ENCODE data around the gene FAR2.
"Not testable (repeated sequence)": the region's sequence is repeated elsewhere in the genome, so short reads cannot be mapped to it uniquely, and the experiment has no call there.

The FAR2 gene

DNA sequence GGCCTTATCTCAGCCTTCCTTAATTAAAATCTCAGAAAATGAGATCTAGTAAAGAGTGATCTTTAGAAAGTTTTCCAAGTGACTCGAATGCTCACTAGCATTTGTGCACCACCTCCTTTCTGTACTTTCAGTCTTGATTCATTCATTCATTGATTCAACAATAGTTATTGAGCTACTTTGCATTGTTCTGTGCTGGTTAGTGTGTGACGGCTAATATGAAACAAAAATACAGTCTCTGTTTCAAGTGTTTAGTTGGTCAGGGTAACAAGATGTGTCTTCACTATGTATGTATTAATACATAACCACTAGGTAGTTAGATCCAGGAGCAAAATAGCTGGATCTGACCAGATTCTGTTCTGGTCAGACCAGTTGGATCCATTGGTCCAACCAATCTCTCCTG lies 100.9 kb downstream of the FAR2 start:
- Mint-ChIP-seq H3K36me3 (ENCODE audit: low read depth) (no peaks in the 10 kb centered on the region), H3K9me3 (no peaks in the 10 kb centered on the region), H3K4me1 (ENCODE audit: low read depth) (no peaks in the 10 kb centered on the region), H3K27ac (no peak overlapping the region), H3K4me3 (no peak overlapping the region), H3K27me3 (no peaks in the 10 kb centered on the region)

DNA sequence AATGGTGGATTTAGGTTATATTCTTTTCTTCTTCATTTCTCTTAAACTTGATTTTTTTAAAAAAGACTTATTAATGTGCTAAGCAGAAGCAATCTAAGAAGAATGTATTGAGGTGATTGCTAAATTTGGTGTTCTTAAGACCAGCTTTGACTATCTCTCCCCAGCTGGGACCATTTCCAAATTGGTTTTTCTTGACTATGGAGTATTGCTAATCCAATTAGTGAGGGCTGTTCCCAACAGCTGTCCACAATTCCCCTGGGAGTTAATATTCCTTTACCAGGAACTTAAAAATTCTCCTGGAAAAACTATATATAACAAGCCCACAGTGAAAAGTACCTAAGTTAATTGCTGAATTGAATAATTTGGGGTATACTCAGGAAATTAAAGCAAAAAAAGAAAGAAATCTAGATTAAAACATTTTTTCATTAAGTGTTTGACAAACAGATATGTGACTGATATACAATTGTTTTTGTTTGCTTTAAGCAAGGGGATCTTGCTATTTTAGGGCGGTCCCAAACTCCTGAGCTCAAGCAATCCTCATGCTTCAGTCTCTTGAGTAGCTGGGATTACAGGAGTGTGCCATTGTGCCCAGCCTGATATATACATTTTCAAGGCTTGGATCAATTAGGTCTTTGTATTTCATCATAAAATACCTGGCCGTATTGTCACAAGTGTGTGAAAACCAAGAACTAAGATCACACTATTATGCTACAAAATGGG lies 105.0 kb downstream of the FAR2 start:
- H3K27ac Mint-ChIP-seq = no peak overlapping the region
- no peaks in the 10 kb centered on the region for H3K36me3 Mint-ChIP-seq (ENCODE audit: low read depth)
- H3K4me1 Mint-ChIP-seq (ENCODE audit: low read depth) = no peaks in the 10 kb centered on the region
- no peak overlapping the region for H3K4me3 Mint-ChIP-seq
- H3K27me3 Mint-ChIP-seq = no peaks in the 10 kb centered on the region
- H3K9me3 Mint-ChIP-seq = no peaks in the 10 kb centered on the region

DNA sequence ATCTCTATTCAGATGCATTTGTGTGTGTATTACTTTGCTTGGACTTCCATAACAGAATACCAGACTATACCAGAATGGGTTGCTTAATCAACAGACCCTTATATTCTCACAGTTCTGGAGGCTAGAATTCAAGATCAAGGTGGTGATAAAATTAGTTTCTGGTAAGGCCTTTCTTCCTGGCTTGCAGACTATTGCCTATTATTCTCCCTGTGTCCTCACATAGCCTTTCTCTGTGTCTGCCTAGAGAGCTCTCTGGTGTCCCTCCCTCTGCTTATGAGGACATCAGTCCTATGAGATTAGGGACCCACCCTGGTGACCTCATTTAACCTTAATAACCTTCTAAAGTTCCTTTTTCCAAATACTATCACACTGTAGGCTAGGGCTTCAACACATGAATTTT lies 106.0 kb downstream of the FAR2 start:
- Mint-ChIP-seq H3K27me3 (no peaks in the 10 kb centered on the region), H3K9me3 (no peaks in the 10 kb centered on the region), H3K4me3 (no peak overlapping the region), H3K27ac (no peak overlapping the region), H3K36me3 (ENCODE audit: low read depth) (no peaks in the 10 kb centered on the region), H3K4me1 (ENCODE audit: low read depth) (no peaks in the 10 kb centered on the region)

DNA sequence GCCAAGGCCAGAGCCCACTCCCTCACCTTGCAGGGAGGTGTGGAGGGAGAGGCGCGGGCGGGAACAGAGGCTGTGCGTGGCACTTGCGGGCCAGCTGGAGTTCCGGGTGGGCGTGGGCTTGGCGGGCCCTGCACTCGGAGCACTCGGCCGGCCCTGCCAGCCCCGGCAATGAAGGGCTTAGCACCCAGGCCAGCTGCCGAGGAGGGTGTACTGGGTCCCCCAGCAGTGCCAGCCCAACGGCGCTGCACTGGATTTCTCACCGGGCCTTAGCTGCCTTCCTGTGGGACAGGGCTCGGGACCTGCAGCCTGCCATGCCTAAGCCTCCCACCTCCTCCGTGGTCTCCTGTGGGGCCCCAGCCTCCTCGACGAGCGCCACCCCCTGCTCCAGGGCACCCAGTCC lies 107.5 kb downstream of the FAR2 start:
- H3K27me3 Mint-ChIP-seq = no peaks in the 10 kb centered on the region
- peaks cover 4% of the 10 kb centered on the region for H3K36me3 Mint-ChIP-seq (ENCODE audit: low read depth)
- peaks cover 9% of the 10 kb centered on the region for H3K9me3 Mint-ChIP-seq
- H3K4me3 Mint-ChIP-seq = no peak overlapping the region
- H3K27ac Mint-ChIP-seq = no peak overlapping the region
- H3K4me1 Mint-ChIP-seq (ENCODE audit: low read depth) = no peaks in the 10 kb centered on the region

DNA sequence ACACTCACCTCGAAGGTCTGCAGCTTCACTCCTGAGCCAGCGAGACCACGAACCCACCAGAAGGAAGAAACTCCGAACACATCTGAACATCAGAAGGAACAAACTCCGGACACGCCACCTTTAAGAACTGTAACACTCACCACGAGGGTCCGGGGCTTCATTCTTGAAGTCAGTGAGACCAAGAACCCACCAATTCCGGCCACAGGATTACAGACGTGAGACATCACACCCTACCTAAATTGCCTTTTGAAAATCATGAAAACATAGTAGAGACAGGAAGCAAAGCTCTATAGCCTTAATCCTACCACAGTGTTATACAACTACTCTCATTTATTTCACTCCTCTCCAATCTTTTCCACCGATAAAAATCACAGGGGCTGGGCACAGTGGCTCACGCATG lies 108.6 kb downstream of the FAR2 start:
- peaks cover 11% of the 10 kb centered on the region for H3K9me3 Mint-ChIP-seq
- not testable (repeated sequence) for H3K36me3 Mint-ChIP-seq (ENCODE audit: low read depth); H3K27me3 Mint-ChIP-seq; H3K4me3 Mint-ChIP-seq; H3K27ac Mint-ChIP-seq; H3K4me1 Mint-ChIP-seq (ENCODE audit: low read depth)

DNA sequence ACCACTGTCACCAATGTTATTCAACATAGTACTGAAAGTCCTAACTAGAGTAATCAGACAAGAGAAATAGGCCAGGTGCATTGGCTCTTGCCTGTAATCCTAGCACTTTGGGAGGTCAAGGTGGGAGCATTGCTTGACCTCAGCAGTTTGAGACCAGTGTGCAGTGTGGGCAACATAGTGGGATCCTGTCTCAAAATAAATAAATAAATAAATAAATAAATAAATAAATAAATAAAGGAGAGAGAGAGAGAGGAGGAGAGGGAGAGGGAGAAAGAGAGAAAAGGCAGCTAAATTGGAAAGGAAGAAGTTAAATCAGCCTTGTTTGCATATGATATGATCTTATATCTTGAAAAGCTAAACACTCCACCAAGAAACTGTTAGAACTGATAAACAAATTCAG lies 115.3 kb downstream of the FAR2 start:
- no peak overlapping the region for H3K4me3 Mint-ChIP-seq
- H3K9me3 Mint-ChIP-seq = peaks cover 21% of the 10 kb centered on the region
- no peaks in the 10 kb centered on the region for H3K4me1 Mint-ChIP-seq (ENCODE audit: low read depth)
- H3K27ac Mint-ChIP-seq = no peak overlapping the region
- peaks cover 4% of the 10 kb centered on the region for H3K27me3 Mint-ChIP-seq
- H3K36me3 Mint-ChIP-seq (ENCODE audit: low read depth) = peaks cover 4% of the 10 kb centered on the region

DNA sequence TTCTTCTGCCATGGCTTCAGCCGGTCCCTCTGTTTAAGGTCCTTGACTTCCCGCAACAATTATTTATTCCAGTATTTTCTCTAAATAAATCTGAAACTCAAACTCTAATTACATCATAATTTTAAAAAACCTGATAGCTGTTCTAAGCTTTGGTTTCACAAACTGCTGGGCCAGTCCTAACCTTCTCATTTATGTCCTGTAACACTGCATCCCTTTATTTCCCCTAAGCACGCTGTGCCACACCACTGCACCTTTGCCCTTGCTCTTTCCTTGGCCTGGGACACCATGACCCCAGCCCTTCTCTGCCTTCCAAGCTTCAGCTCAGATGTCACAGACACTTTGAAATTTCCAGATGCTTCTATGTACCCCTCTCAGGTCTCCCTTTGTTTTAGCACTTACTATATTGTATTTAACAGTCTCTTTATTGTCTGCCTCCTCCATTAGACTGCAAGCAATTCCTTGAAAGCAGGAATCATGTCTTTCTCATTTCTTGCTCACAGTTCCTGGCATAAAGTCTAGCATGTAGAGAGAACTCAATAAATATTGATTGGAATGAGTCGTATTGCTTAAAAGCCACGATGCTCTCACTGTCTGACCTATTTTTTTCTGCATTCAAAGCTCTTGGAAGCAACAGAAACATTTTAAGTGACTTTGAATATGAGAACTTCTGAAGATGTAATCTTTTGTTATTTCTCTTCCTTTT lies 120.8 kb downstream of the FAR2 start:
- H3K36me3 Mint-ChIP-seq (ENCODE audit: low read depth) = no peaks in the 10 kb centered on the region

DNA sequence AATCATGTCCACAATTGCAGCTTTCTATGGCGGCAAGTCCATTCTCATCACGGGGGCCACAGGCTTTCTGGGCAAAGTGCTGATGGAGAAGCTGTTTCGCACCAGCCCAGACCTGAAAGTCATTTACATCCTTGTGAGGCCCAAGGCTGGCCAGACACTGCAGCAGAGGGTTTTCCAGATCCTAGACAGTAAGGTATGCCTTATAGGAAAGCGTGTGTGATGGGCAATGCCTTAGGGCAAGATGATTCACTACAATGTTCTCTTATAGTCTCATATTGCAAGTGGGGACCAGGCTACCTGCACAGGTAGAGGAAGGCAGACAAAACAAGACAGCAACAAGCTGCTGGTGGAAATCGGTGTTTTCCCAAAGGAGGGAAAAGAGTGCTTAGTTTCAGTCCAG lies 121.4 kb downstream of the FAR2 start:
- H3K4me3 Mint-ChIP-seq = no peak overlapping the region
- no peaks in the 10 kb centered on the region for H3K4me1 Mint-ChIP-seq (ENCODE audit: low read depth)
- H3K36me3 Mint-ChIP-seq (ENCODE audit: low read depth) = peaks cover under 1% of the 10 kb centered on the region
- H3K27me3 Mint-ChIP-seq = no peaks in the 10 kb centered on the region
- H3K27ac Mint-ChIP-seq = no peak overlapping the region
- no peaks in the 10 kb centered on the region for H3K9me3 Mint-ChIP-seq

More for the DNA sequence above, 120.8 kb downstream of the FAR2 start:
- no peaks in the 10 kb centered on the region for H3K27me3 Mint-ChIP-seq
- no peaks in the 10 kb centered on the region for H3K9me3 Mint-ChIP-seq
- no peaks in the 10 kb centered on the region for H3K4me1 Mint-ChIP-seq (ENCODE audit: low read depth)
- no peak overlapping the region for H3K27ac Mint-ChIP-seq
- no peak overlapping the region for H3K4me3 Mint-ChIP-seq

DNA sequence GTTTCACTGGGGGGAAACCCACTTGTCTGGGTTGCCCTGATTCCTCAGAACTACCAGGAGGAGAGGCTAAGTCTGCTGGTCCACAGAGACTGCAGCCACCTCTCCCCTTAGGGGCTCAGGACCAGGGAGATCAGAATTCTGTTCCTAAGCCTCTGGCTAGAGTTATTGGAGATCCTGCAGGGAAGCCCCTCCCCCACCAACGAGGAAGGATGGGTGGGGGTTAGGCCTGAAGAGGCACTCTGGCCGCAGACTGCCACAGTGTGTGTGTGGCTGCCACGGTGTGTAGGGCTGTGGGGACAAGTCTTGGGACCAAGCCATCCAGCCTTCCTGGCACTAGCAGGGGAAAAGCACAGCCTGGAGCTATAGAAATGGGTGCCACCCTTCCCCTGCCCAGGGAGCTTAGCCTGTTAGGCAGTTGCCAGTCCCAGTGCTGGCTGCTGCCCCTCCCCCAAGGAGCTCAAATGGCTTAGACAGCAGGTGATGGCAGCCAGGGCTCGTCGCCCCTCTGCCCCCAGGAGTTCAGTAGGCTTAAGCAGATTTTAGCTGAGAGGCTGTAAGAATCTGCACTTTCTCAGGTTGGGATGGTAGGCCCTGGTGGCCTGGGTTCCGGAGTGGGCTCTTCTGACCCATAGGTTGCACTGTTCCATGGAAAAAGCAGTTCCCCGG lies 124.2 kb downstream of the FAR2 start:
- H3K4me3 Mint-ChIP-seq = no peak overlapping the region
- no peaks in the 10 kb centered on the region for H3K27me3 Mint-ChIP-seq
- H3K4me1 Mint-ChIP-seq (ENCODE audit: low read depth) = no peaks in the 10 kb centered on the region
- peaks cover 3% of the 10 kb centered on the region for H3K36me3 Mint-ChIP-seq (ENCODE audit: low read depth)
- no peaks in the 10 kb centered on the region for H3K9me3 Mint-ChIP-seq
- no peak overlapping the region for H3K27ac Mint-ChIP-seq

DNA sequence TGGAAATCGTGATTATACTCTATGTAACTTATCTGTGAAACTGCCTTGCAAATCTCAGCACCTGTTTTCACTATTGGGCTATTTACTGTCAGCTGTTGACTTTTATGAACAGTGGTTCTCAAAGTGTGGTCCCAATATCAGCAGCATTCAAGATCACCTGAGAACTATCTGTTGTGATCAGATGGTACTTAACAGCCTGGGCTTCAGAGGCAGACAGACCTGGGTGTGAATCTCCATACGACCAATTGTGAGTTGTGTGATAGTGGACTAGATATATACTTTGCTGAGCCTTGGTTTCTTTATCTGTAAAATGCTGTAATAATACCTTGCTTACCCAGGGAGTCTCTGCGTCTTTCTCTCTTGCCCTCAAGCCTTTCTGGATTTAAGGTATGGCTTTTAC lies 126.8 kb downstream of the FAR2 start:
- Mint-ChIP-seq H3K27ac (no peak overlapping the region), H3K36me3 (ENCODE audit: low read depth) (peaks cover 4% of the 10 kb centered on the region), H3K4me1 (ENCODE audit: low read depth) (no peaks in the 10 kb centered on the region), H3K9me3 (no peaks in the 10 kb centered on the region), H3K27me3 (no peaks in the 10 kb centered on the region), H3K4me3 (no peak overlapping the region)

DNA sequence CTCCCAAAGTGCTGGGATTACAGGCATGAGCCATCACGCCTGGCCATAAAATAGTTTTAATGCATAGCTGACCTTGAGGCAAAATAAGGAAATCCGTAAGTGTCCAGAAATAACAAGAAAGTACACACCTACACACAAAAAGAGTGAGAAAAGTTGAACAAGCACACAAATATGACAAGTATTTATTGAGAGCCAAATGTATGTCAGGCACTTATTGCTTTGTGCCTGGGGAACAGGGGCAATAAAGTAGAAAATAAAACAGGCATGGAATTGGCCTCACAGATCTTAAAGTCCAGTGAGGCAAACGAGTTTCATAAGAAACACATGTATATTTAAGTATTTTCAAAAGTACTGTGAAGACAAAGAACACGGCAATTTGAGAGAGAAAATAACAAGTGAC lies 128.2 kb downstream of the FAR2 start:
- H3K4me3 Mint-ChIP-seq = no peak overlapping the region

DNA sequence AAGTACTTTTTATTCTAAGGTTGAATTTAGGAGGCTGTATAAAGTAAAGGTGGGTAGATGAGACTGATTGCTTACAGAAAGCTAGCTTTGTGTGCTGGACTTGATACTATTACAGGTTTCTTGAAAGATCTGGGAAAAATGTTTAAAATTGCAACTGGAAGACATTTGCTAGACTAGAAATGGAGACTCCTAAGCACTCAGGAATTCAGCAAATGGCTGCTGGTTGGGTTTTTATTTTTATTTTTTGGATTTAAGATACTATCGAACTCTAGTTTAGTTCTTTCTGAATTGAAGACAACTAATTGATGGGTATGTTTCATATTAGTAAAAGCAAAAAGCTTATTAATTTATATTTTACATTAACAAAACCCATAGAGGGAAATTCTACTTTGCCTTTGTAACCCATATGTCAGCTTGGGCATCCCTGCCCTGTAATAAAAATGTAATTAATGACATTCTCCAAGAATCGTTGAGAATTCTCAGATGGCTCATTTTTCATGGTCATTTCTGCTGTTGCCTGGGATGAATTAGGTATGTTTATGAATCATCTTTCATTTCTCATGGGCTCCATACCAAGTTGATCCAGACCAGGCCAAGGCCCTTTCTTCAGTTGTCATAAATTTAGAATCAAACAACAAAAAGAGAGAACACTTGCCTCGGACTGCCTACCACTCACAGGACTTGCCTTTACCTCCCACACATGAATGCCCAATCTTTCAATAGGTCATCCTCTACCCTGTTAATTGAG lies 129.8 kb downstream of the FAR2 start:
- no peak overlapping the region for H3K27ac Mint-ChIP-seq
- H3K4me3 Mint-ChIP-seq = no peak overlapping the region
- peaks cover 10% of the 10 kb centered on the region for H3K36me3 Mint-ChIP-seq (ENCODE audit: low read depth)
- no peaks in the 10 kb centered on the region for H3K9me3 Mint-ChIP-seq
- peaks cover 7% of the 10 kb centered on the region for H3K4me1 Mint-ChIP-seq (ENCODE audit: low read depth)
- H3K27me3 Mint-ChIP-seq = no peaks in the 10 kb centered on the region

More for the DNA sequence above, 128.2 kb downstream of the FAR2 start:
- no peaks in the 10 kb centered on the region for H3K9me3 Mint-ChIP-seq
- H3K27ac Mint-ChIP-seq = no peak overlapping the region
- no peaks in the 10 kb centered on the region for H3K27me3 Mint-ChIP-seq
- H3K4me1 Mint-ChIP-seq (ENCODE audit: low read depth) = peaks cover 2% of the 10 kb centered on the region
- peaks cover 10% of the 10 kb centered on the region for H3K36me3 Mint-ChIP-seq (ENCODE audit: low read depth)

DNA sequence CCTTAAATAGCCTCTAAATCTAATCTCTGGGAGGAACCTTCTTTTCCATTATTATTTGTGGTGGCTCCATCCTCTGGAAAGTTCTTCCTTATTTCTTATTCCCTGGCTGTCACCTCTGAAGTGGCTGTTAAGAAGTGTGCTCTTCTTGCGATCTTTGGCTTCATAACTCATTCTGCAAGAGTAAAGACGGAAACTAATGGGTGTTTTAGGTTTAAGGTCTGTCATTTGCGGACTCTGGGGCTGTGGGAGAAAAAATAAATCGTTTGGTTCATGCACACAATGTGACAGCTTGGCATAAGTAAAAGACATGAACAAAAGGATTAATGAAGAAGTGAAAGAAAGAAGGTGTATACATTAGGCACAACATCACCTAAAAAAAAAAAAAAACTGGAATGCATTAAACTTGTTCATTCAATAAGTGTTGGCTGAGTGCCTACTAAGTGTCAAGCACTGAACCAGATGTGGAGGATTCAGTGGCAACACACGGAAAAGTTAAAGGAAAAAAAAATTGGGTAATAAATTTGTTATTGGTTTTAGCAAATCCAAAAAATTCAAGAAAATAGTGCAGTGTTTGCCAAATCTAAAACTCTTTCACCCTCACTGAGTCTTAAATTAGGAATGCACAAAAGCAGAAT lies 132.4 kb downstream of the FAR2 start:
- no peak overlapping the region for H3K27ac Mint-ChIP-seq
- H3K36me3 Mint-ChIP-seq (ENCODE audit: low read depth) = peaks cover 7% of the 10 kb centered on the region
- H3K27me3 Mint-ChIP-seq = no peaks in the 10 kb centered on the region
- H3K9me3 Mint-ChIP-seq = no peaks in the 10 kb centered on the region
- H3K4me3 Mint-ChIP-seq = no peak overlapping the region
- H3K4me1 Mint-ChIP-seq (ENCODE audit: low read depth) = peaks cover 7% of the 10 kb centered on the region

DNA sequence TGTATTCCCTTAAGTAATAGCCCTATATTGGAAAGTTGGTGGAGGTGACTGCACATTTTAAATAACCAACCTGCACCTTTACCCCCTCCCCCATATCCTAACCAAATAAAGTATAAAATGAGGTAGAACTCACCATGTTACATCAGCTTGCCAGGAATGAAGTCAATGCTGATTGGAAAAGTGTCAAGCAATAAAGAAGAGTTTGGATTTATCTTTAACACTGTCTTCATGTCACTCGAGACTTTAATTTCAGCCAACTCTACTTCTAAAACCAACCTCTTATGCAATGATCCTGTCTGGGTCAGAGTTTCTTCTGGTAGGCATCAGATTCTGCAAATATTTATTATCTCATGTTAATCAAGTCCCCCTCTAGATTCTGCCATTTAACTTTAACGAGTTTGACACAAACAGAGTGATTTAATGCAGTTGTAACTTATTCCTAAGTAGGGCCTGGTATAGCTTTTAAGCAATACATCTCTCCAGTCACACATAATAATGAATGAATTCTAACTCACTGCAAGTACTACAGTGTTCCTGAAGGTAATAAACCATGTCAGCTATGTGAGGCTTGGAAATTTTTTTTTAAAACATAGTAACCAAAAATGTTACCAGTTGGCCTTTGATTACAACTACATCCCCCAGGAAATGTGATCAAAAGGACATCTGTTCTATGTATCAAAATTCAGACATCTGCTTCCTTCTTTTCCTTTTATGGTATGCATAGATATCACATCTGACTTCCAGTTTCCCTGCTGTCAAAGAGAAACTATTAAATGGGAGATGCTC lies 133.1 kb downstream of the FAR2 start:
- H3K4me3 Mint-ChIP-seq = no peak overlapping the region
- no peaks in the 10 kb centered on the region for H3K9me3 Mint-ChIP-seq
- H3K27me3 Mint-ChIP-seq = no peaks in the 10 kb centered on the region
- H3K27ac Mint-ChIP-seq = no peak overlapping the region
- H3K36me3 Mint-ChIP-seq (ENCODE audit: low read depth) = peaks cover 7% of the 10 kb centered on the region
- peaks cover 7% of the 10 kb centered on the region for H3K4me1 Mint-ChIP-seq (ENCODE audit: low read depth)

All from stimulated activated naive CD8-positive, alpha-beta T cell treated with anti-CD3 and anti-CD28 coated beads, Interleukin-15, Interleukin-2, amounts not matched to agents 100 ng/mL and 50 ng/mL, for 24 hours (primary cell).